ENCODE data around the gene DENND1C.
A peak's percentile ranks its signal among the peaks of the same experiment; 100 is the strongest.

Gene DENND1C, protein sequence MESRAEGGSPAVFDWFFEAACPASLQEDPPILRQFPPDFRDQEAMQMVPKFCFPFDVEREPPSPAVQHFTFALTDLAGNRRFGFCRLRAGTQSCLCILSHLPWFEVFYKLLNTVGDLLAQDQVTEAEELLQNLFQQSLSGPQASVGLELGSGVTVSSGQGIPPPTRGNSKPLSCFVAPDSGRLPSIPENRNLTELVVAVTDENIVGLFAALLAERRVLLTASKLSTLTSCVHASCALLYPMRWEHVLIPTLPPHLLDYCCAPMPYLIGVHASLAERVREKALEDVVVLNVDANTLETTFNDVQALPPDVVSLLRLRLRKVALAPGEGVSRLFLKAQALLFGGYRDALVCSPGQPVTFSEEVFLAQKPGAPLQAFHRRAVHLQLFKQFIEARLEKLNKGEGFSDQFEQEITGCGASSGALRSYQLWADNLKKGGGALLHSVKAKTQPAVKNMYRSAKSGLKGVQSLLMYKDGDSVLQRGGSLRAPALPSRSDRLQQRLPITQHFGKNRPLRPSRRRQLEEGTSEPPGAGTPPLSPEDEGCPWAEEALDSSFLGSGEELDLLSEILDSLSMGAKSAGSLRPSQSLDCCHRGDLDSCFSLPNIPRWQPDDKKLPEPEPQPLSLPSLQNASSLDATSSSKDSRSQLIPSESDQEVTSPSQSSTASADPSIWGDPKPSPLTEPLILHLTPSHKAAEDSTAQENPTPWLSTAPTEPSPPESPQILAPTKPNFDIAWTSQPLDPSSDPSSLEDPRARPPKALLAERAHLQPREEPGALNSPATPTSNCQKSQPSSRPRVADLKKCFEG

DNA sequence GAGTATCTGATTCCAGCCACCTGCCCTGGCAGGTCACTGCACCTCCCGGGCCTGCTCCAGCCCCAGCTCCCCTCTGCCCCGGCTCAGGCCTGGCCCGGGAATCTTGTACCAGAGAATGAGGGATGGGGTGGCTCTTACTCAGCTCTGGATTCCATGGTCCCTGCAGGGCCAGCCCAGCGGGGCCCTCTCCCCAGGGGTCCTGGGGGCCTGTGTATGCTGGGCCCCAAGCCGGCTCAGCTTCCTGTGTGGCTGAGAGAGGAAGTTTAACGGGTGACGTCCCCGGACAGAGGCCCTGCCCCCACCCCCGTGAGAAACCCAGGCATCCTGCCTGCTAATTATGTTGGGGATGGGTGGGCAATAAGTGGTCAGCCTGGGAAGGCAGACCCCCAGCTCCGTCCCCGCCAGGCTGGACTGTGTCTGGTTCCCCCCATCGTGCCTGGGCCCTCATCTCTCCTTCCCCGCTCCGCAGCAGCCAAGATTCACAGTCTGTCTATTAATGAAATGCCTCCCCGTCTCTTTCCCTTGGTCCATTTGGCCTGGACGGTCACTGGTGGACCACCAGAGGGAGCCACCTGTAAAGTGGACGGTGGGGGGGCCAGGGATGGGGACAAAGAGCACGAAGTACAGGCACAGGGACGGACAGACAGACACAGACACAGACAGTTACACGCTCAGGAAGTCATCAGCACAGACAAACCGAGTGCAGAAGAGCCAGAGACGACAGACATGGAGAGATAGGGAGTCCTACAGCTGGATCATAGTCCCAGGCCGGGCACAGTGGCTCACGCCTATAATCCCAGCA lies at the start of gene DENND1C:
TSS of gene DENND1C (minus strand) at position 247 of the 802 bp plus-strand sequence. CDS start at position 155, 92 bp downstream.
- no peak for DNase-seq

DNA sequence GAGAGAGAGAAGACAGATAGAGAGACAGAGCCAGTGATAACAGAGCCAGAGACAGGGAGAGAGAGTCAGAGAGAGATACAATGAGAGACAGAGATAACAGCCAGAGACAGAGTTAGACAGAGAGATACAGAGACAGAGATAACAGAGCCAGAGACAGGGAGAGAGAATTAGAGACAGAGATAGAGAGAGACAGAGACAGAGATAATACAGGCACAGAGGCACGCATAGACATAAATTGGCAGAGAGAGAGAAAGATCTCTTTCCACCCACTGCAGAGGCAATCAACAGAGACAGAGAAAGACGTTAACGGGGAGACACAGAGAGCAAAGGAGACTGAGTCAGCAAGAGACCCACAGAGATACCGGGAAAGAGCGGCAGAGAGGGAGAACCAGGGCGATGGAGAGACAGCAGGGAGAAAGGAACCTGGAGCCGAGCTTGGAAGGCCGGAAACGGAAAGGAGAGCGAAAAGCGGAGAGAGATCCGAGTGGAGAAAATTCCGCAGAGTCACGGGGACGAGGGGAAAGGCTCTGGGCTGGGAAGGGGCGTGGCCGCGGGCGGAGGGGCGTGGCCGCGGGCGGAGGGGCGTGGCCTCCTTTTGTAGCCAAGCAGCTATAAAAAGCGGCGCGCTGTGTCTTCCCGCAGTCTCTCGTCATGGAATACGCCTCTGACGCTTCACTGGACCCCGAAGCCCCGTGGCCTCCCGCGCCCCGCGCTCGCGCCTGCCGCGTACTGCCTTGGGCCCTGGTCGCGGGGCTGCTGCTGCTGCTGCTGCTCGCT lies 49.0 kb upstream of the DENND1C start, which contains the start of gene TNFSF9:
TSS of gene TNFSF9 (plus strand) at position 641 of the 777 bp plus-strand sequence. CDS start at position 652, 11 bp downstream.
- peak; percentile 60 for DNase-seq

DNA sequence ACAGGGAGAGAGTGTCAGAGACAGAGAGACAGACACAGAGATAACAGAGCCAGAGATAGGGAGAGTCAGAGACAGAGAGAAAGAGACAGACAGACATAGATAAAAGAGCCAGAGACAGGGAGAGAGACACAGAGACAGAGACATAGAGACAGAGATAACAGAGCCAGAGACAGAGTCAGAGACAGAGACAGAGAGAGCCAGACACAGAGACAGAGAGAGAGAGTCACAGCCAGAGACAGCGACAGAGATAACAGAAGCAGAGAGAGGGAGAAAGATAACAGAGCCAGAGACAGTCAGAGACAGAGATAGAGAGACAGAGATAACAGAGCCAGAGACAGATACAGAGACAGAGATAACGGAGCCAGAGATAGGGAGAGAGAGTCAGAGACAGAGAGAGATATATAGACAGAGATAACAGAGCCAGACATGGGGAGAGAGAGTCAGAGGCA lies 48.4 kb upstream of the DENND1C start:
- no peak for DNase-seq

DNA sequence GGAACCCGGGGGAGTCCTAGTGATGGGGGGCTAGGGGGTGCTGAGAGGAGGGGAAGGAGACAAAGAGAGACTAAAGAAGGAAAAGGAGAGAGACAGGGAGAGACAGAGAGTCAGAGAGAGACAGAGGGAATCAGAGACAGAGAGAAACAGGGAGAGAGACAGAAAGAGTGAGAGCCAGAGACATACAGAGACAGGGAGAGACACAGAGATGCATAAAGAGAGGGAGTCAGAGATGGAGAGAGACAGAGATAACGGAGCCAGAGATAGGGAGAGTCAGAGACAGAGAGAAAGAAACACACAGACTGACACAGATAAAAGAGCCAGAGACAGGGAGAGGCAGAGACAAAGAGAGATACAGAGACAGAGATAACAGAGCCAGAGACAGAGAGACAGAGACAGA lies 47.8 kb upstream of the DENND1C start:
- no peak for DNase-seq

DNA sequence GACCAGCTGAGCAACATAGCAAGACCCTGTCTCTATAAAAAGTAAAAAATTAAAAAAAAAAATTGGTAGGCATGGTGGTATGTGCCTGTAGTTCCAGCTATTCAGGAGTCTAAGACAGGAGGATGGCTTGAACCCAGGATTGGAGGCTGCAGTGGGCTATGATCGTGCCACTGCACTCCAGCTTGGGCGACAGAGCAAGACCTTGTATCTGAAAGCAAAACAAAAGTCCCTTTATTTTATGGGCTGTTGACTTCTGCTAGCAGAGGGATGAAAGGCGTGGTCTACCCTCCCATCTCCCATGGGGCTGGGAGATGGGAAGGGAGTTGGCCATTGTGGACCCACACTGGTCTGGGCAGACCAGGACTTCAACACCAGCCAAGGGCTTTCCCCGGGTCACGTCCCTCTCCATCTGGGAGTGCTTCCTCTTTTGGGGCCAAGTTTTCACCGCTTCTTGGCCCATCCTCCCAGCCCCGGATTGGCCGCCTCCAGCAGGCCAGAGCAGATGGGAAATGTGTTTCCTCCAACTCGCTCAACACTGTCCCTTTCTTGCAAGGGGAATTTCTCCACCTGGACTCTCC lies 47.0 kb upstream of the DENND1C start:
- DNase-seq: no peak

DNA sequence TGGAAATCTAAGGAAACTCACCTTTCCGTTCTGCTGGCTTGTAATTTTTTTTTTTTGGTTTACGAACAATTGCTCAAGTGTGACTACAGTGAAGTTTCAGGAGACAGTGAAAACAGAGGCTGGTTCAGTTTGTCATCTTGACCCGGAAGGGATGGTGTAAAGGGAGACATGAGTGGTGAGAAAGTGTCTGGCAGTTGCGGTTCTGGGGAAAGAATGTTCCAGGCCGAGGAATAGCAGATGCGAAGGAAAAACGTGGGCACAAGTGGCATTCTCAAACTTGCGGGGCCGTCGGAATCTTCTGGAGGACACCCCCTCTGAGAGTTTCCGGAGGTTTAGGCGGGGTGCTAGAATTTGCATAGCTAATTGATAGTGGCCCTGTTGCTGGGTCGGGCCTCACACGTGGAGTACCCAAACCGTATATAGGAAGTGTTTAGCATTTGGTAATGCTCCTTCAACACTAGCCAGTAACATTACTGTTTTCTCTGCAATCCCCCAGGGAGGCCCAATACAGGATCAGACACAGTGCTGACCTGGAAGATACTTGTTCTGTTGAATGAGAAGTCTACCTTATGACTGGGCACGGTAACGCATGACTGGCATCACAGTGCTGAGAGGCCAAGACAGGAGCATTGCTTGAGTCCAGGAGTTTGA lies 46.4 kb upstream of the DENND1C start:
- no peak for DNase-seq

DNA sequence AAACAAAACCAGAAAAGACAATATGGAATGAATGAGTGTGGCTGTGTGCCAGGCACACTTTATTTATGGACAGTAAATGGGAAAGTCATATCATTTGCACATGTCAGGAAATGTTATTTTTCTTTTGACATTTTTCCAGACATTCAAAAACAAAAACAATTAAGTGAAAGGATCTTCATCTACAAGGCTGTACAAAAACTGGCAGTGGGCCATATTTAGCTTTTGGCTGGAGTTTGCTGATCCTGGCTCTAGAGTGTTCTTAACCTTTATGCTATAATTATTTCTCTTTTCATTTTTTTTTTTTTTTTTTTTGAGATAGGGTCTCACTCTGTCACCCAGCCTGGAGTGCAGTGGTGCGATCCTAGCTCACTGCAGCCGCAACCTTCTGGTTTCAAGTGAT lies 42.7 kb upstream of the DENND1C start:
- no peak for DNase-seq

DNA sequence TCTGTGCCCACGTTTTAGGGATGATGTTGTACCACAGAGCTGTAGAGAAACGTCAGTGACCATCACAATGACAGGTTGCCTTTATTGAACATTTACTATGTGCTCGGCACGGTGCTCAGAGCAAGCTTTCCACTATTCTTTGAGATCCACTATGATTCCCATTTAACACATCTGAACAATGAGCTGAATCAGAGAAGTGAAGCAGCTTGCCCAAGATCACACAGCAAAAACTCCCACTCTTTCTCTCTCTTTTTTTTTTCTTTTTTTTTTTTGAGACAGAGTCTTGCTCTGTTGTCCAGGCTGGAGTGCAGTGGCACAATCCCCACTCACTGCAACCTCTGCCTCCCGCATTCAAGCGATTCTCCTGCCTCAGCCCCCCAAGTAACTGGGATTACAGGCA lies 41.1 kb upstream of the DENND1C start:
- DNase-seq: no peak

DNA sequence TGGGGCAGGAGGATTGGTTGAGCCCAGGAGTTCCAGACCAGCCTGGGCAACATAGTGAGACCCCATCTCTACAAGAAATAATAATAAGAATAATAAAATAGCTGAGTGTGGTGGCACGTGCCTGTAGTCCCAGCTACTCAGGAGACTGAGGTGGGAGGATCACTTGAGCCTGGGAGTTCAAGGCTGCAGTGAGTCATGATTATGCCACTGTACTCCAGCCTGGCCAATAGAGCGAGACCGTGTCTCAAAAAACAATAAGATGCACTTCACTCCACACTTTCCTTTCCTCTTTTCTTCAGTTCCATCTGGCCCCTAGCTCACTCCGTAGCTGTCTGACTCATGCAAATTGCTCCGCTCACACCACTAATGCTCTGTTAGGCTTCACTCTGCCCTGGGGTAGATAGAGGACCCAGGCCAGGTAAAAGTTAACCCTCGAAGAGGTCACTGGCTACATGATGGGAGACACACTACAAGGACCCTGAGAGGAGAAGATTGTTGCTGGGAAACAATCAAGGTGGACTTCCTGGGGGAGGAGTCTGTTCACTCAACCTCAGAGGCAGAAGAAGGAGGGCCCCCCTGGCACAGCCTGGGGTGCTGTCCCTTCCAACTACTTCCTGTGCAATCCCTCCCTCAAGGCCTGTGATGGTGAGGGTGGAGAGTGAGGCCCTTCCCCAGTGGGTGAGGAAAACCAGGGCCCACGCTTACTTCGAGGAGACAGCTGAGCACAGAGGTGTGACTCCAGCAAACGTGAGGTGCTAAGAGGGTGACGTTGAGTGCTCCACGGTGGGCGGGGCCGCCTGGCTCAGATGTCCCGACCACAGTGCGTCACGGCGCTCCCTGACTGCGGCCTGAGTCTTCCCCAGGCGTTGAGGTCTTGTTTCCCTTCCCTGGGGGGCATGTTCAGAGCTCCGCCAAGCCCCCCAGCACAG lies 40.4 kb upstream of the DENND1C start:
- DNase-seq: no peak

DNA sequence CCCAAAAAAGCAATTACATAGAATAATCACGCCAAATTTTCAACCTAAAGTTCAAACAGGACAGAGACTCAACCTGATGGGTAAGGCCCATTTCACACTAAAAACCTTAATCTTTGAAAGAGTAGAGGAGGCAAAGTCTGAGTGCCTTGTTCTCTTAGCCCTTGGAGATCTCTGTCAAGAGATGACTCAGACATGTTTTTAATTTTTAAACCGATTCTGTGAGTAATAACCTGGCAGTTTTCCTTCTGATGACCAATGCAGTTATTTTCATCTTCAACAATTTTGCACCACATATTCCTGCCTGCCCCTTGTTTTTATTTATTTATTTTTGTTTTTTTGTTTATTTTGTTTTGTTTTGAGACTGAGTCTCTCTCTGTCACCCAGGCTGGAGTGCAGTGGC lies 37.7 kb upstream of the DENND1C start:
- DNase-seq: no peak

DNA sequence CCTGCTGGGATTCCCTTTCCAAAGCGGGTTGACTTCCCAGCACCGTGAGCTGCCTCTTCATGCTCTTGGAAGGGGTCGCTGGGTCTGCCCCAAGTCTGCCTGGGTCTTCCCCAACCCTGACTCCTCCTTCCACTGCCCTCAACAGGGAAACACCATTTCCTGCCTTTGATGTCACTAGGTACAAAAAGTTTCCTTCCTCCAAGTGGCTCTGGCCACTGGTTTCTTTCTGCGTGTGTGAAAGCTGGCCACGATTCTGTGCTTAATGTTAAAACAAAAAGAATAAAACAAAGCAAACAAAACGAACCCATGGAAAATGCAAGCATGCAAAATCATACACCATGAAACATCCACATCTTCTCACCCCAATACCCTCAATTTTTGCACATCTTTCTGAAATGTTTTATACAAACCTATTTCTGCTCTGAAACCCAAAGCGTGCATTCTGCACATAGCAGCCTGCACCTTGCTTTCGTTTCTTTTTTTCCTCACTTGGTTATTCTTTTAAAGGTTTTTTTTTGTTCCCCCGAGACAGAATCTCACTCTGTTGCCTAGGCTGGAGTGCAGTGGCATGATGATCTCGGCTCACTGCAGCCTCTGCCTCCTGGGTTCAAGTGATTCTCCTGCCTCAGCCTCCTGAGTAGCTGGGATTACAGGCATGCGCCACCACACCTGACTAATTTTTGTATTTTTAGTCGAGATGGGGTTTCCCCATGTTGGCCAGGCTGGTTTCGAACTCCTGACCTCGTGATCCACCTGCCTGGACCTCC lies 36.7 kb upstream of the DENND1C start:
- DNase-seq: no peak

DNA sequence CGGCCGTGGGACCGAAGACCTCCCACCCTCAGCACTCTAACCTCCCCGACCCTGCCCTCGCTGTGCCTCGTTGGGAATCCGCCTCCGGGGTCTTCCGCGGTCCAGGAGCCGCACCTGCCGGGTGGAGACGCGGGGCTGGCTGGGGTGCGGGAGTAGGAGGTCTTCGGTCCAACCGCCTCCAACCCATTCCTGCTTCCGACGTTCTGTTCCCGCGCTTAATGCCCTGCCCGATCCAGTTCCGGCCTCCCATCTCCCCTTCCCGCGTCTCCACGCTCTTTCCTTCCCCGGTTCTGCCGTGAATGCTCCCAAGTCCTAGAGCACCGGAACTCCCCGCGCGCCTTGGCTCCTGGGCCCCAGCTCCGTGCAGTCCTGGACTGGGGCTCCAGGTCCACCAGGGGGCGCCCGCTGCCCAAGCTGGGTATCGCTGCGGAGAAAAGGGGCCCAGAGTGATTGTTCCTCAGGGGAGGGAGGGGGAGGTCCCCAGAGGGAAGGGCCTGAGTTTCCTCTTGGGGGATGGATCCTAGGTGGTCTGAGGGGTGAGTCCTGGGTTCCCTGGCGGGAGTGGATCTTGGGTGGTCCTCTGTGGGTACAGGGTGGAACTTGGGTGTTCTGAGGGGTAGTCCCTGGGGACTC lies 35.2 kb upstream of the DENND1C start:
- peak; percentile 82 for DNase-seq

DNA sequence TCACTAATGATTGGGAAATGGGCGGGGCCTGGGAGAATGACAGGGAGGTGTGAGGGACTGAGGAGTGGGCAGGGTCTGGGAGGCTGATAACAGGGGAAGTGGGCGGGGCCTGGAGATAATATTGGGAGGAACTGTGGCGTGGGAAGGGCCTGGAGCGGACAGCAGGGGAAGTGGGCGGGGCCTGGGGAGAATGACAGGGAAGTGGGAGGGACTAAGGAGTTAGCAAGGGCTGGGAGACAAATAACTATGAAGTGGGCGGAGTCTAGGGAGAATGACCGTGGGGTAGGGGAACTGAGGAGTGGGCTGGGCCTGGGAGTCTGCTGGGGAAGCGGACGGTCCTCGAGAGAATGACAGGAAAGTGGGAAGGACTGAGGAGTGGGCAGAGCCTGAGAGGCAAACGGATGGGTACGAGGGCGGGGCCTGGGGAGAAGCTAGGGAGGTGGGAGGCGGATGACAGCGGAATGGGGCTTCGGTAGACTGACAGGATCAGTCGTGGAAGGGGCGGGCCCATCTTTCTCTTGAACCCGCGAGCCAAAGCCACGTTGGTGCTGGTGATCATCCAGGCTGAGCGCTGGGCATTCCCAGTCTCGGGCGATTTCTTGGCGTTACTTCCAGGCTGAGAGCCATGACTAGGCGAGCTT lies 34.6 kb upstream of the DENND1C start:
- peak; percentile 90 for DNase-seq

DNA sequence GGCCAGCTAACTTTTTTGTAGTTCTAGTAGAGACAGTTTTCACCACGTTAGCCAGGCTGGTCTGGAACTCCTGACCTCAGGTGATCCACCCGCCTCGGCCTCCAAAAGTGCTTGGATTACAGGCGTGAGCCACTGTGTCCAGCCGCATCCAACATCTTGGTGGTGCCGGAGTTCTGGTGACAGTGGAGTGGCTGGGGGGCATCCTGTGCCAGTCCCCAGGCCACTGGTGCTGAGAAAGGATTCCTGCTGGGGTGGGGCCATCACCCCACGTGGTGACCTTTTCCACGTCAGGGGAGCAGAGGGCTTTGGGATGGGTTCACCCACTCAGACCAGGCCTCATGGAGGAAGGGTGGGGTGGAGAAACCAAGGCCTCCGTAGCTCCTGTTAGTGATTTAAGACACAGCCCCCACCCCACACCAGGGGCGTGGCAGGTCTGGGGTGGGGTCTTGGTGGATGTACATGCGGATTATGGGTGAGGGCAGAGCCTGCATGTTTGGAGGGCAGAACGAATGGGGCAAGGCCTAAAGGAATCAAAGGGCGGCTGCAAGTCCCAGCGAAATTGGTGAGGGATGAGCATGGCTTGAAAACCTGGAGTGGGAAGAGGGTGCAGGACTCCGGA lies 33.4 kb upstream of the DENND1C start:
- no peak for DNase-seq

DNA sequence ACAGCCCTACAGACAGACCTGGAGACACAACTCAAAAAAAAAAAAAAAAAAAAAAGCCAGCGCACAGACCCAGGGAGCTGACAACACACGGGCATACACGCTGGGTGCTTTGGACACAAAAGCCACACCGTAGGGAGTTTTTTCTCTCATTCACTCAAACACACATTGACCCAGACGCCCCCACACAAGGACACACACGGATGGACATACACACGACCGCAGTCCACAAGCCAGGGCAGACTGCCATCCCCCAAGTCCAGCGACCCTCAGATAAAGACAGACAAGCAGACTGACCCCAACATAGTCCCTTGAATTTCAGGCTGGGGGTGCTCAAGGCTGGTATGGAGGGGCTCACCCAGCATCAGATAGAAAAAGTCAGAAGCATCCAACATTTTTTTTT lies 32.5 kb upstream of the DENND1C start:
- DNase-seq: no peak

DNA sequence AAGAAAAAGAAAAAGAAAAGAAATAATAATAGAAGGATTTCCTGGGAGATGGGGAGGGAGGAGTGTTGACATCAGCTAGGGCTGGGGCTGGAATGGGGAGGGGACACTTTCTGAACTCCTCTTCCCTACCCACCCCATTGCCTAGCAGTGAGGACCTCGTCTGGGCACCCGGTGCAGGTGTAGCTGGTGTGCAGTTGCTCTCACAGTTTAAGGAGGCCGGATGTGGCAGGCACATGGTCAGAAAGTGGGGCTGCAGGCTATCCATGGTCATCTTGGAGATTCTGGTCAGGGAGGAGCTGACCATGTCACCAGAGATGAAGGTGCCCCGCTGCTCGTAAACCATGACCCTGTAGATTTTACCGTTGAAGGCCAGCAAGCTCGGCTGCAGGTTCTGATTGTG lies 29.0 kb upstream of the DENND1C start:
- DNase-seq: no peak

DNA sequence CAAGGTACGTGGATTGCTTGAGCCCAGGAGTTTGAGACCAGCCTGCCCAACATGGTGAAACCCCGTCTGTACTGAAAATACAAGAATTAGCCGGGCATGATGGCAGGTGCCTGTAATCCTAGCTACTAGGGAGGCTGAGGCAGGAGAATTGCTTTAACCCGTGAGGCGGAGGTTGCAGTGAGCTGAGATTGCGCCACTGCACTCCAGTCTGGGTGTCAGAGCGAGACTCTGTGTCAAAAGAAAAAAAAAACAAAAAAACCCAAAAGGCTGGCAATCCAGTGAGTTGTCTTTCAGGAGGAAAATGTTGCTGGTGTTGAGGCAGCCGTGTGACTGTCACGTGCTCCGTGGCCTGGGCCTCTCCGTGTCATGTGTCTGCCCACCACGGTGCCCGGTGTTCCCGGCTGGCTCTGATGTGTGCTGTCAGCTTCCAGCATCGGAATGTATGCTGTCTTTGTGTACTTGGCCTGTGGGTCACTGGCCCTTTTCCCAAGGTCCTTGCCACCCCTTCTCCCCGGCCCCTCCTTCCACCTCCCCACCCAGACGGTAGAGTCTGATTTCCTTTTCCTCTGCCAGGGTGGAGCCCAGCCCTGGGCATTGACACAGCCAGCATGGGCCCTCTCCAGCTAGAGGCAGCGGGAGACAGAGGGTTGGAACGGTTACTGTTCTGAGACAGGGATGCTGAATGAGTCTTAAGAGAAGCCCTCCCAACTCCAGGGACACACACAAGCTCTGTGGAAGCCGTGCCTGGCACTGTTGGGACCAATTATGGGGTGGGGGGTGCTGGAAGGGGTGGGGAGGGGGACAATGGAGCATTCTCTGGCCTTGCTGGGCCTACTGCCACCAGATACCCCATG lies 27.8 kb upstream of the DENND1C start:
- no peak for DNase-seq

All from NCI-H1048 (cell line).